Measurements from ENCODE around the gene BCLAF3.

The BCLAF3 gene

DNA sequence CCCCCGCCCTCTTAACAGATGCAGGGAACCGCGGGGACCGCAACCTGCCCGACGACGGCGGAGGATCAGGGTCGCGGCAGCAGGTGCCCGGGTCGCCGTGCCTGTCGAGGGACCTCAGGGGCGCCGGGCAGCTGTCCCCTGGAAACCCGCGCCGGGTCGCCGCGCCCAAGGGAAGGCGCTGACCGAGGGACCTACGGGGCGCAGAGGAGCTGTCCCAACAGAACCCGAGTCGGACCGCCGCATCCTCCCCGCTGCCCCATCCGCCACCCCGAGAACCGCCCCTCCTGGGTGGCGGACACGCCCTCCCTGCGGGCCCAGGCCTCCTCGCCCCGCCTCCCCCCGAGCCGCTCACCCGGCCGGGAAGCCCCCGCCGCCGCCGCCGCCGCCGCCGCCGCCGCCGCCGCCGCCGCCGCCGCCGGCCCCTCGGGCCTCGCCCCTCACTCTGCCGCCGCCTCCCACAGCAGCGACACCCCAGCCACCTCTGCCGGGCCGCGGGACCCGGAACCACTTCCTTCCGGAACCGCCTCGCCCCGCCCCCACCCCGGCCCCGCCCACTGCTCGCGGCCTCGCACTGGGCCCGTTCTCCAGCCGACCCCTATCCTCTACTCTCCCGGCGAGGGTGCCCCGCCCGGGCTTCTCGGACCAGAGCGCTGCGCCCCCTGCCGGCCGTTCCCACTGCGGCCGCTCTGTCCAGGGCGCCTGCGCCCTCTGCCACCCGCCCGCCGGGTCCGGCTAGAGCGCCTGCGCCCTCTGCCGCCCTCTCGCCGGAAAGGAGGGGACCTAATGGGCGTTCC, at the start of gene BCLAF3:
BCLAF3 (minus strand) TSS at position 506 of the 794 bp plus-strand sequence. CDS start 20,797 bp downstream, outside the sequence.
- DNase-seq: peak; percentile 95

DNA sequence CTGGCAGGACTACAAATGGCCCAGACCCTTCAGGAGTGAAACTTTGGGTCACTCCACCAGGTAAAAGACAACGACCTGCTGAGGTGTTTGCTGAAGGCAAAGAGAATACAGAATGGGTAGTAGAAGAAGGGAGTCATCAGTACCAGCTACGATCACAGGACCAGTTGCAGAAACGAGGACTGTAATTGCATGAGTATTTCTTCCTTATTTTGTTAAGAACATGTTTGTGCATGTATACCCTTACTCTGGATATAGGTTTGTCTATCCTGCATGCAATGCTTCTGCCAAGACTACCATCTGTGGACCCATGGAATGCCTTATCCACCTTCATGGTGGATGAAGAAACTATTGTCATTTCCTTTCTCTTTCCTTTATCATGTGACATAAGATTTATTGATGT, 48.1 kb upstream of the BCLAF3 start:
- no peak for DNase-seq

DNA sequence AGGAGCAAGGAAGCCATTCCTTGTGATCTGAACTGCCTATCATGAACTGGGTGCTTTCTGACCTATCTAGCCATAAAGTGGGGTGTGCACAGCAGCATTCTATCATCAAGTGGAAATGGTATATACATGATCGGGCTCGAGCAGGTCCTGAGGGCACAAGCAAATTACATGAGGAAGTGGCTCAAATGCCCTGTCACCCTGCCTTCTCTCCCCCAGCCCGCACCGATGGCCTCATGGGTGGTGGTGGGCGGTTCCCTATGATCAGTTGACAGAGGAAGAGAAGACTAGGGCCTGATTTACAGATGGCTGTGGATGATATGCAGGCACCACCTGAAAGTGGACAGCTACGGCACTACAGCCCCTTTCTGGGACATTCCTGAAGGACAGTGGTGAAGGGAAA, 46.3 kb upstream of the BCLAF3 start:
- DNase-seq: no peak

DNA sequence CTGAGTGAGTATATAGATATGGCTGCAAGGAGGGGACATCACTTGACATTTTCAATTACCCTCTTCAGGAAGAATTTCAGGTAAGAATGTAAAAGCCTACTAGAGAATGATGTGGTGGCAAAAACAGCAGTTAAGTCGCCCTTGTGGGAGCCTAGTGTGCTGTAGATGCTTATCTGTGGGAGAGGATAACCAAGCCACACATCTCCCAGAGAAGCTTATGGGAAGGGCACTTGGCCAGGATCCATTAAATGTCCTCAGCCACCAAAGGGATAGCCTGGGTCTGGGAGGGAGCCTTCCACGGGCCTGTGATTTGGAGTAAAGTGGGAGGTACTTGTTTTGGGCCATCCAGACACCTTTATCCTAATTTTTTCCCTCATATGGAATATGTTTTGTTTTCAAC, 41.3 kb upstream of the BCLAF3 start:
- no peak for DNase-seq

DNA sequence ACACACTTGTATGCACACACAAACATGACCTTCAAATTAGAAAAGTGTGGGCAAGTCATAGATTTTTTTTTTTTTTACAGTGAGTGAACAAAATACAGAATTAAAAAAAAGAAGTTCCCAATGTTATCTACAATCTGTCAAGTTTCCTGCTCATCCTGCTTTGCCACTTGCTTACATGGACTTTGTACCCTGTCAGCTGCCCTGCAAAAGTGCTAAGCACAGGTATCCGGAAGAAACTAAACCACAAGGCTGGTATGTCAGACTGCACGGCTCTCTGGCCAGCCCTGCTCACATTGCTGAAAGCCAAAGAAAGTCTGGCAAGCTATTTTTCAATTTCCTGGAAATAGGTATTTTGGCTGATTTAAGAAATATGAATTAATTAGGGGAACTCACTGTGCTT, 38.9 kb upstream of the BCLAF3 start:
- no peak for DNase-seq

DNA sequence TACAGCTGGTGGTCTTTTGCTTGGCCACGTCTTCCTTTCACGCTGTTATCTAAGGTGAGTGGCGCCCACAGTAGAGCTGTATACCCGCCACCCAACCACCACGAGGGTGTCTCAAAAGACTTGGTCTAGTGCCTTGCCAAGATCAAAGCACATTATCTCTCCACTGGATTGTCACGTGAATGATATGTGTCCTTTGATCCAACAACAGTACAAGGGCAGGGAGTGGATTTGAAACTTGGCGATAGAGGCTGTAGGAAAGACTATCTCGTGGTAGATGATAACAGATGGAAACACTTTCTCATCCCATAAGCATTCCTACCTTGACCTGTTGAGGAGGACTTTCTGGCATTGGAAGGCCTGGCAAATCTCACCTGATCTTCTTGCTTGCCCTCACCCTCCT, 37.7 kb upstream of the BCLAF3 start:
- no peak for DNase-seq

DNA sequence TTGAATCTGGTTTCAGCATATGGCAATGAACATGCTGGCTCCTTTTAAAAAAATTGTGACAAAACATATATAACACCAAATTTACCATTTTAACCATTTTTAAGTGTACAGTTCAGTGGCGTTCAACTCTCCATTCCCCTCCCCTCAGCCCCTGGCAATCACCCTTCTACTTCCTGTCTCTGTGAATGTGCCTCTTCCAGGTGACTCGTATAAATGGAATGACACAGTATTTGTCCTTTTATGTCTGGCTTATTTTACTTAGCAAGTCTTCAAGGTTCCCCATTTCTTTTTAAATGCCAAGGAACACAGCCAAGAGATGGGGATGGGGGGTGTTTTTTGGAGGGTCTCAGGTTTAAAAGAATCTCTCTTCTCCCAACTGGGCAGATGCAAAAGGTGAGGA, 35.4 kb upstream of the BCLAF3 start:
- no peak for DNase-seq

DNA sequence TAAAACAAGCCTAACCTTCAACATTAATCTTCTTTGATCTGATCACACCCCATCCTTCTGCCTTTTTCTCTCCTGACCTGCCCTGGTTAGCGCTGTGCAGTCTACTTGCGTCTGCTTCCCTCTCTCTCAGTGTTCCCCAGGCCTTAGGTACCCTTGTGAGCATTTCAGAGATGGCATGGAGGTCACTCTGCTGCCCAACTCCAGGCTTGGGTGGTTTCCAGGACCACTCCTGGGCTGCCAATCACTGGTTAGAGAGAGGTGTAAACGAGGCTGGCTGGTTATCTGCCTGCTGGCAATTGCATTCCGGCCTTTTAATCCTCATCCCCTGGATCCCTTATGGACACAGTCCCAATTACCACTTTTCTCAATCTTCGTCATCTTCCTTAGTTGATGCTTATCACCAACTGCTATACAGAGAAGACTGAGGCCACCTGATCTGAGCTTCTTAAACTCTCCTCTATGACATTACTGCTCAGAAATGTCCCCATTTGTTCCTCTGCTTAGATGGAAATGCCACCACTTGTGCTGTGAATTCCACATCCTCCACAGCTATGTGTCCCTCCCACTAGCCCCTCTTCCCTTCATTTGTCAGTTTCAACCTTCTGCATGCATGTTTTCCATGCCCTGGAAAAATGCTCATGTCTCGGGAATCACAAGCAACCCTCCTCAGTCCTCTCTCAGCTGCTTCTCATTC, 29.0 kb upstream of the BCLAF3 start:
- DNase-seq: no peak

DNA sequence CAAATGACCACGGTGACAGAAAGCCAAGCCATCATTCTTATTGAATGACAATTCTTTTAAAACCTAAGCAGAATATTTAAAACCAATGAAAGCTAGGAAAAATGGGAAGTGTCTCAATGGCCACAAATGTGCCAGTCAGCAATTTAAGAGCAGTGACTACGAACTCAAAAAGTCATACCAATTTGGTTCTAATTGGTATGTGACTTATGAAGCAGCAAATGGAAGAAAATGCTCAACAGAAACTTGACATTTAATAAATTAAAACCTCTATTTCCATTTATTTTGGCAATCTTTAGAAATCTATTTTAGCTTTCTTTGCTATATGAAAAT, 25.7 kb upstream of the BCLAF3 start:
- DNase-seq: no peak

DNA sequence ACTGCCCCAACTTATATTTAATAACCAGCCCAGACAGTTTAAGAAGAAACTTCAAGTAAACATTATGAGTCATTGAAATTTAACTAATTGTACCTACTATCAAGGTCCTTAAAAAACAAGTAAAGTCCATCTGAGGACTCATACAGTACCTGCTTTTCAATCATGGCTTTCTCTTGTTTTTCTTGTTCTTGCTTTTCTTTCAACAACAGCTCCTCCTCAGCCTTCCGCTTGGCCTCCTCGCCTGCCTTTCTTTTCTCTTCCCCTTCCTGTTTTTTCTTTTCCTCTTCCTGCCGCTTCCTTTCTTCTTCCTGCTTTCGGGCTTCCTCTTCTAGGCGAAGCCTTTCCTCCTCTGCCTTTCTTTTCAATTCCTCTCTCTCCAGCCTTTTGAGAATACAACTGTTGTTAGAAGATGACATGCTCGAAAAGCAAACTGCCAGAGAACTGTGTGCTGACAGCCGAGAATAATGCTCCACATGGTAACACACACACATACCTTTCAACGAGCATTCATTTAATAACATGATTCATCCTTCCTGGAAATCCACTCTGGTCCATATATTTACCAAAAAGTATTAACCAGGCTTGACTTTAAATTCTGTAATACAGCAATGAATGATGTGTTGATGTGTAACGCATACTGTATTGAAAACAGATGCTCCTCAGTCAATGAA, 25.2 kb upstream of the BCLAF3 start:
- no peak for DNase-seq

DNA sequence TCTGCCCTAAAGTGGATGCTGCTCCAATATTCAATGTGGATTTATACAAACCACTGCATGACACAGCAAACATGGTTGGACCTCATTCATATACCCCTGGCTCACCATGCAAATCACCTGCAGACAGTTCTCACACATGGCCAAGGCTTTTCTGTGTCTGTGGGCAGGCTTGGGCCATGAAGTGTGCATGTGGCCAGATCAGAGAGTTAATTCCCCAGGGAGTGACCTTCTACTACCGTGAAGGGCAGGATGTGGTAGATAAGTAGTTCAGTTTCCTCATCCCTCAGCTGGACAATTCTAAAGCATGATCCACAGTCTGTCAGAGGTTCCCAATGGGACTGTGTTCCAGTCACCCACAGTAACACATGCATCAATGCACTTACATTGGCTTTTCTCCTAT, 24.6 kb upstream of the BCLAF3 start:
- no peak for DNase-seq

DNA sequence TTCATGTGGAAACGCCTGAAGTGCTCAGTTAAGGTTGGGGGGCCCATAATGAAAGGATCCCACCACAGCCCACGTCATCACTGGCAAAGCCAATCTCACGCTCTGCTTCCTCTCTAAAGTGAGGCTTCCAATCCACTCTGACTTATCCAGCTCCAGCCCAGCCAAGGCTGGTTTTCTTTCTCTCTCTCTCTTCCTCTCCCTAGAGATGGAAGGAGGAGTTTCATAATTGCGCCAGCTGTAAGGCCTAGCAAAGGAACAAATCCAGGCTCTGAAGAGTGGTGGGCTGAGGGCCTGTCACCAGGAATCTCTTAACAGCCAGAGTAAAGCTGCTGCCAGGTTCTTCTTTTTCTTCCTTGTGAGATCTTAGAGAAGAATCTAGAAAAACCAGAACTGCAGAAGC, 20.7 kb upstream of the BCLAF3 start:
- DNase-seq: no peak

DNA sequence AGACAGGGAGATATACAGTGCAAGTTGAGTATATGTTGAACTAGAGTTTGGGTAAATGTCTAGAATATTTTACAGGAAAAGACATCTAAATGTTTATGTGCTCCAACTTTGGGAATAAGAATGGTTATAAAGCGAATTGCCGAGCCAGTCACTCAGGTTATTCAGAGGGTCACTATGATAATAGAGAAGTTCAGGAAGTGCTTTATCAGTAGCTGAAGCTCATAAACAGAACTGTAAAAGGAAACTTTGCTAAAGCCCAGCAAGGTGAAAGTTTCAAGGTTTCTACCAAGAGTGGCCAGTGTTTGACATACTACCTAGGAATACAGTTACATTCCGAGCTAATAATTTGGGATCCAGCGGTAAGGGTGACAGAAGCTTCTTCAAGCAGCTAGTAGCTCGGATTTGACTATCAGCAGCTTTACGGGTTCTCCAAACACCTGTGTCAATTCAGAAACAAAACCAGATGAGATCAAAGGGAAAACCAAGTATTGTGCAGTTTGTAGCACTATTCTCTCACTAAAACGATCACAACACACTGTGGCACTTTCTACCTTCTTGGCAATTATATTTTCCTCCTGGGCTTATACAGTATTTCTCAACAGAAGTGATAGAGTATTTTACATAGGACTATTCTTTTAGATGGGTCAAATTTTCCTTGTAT, 17.2 kb upstream of the BCLAF3 start:
- DNase-seq: no peak

DNA sequence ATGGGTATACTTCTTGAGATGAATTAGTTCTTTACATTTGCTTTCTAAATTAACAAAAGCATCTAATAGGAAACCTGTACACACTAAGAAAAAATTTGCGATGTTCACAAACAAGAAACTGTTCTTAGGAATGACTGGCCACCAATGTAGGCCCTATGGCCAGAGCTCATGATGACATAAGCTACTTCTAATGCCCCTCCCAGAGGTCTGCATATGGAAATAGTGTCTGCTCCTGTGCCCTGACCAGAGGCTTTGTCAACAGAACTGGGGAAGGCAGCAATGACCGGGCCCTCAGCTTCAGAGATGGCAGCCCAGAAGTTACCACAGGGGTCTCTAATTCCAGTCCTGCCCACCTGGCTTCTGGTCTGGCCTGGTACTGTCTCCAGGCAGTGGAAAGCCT, 15.0 kb upstream of the BCLAF3 start:
- DNase-seq: no peak

DNA sequence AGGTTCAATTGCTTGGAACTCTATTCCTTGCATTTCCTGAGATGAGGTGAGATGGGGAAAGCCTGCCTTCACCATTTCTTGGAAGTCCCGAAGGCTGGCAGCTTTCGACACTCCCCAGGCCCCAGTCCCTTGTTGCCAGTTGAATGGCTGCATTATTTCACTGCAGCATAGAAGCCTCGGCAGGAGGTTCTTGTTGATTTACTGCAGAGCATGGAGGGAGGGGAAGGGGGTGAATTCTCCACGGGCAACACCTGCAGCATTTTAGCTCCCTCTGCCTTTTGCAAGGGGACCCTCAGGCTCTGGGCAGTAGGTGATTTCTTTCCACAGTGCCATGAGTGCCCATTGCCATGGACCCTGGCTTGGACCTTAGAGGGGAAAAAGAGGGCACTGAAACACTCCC, 10.7 kb upstream of the BCLAF3 start:
- no peak for DNase-seq

DNA sequence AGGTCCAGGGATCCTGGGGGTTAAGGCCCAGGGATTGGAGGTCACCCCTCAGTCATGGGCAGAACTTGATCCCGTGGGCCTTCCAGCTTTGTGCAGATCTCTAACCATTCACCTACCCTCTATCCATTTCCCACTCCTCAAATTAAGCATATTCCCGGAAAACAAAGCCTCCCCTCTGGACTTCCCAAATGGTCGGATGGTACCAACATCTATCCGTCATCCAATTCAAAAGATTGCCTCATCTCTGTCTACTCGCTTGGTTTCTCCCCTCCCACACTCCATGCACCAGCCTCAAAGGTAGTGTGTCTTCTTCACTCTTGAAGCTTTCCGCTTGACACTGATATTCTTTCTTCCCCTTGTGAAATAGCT, 473 bp upstream of the BCLAF3 start:
- DNase-seq: no peak

DNA sequence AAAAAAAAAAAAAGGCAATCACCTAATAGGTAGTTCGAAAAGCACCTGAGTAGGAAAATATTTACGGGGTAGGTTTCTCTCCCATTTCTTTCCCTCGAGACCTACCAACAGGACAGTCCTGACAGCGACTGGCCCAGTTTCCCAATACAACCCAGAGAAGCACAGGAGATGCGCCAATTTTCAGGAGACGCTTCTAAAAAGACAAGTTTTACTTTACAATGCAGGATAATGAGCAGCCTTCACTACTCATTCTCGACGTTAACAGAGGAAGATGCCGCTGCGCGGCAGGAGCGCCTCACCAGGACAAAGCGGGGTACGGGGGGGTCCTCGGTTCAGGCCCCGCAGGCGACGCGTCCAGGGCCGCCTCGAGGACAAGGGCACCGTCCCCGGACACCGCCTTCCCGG, 708 bp downstream of the BCLAF3 start:
- DNase-seq: peak; percentile 14

DNA sequence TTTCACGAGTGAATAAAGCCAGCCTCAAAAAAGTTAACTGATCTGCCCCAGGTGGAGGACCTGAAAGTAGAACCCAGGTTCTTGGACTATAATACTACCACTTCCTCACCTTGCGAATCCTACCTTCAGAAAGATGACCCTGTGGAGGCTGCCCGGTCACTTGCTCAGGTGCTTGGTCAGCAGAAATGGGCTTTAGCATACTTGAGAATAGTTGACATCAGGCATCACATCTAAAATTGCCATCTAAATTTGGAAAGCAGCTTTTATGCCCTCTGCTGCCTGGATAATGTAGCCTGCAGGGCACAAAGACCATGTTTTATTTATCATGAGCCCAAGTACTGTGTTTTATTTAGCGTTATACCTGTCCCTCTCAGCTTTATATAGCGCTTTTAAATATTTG, 3.0 kb downstream of the BCLAF3 start:
- DNase-seq: no peak

DNA sequence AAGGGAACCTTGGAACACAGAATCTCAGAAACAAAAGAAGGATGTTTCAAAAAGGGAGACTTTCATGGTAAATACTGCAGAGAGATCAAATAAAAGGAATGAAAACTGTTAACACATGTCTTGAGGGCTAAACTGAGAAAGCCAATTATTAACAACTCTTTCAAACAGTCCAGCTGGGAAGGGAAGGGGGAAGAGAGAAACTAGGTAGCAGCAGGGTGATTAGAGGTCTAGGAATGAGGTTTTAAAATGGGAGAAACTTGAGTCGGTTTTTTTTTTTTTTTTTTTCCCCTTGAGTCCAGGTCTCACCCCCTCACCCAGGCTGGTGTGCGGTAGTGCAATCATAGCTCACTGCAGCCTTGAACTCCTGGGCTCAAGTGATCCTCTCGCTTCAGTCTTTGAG, 4.3 kb downstream of the BCLAF3 start:
- no peak for DNase-seq

DNA sequence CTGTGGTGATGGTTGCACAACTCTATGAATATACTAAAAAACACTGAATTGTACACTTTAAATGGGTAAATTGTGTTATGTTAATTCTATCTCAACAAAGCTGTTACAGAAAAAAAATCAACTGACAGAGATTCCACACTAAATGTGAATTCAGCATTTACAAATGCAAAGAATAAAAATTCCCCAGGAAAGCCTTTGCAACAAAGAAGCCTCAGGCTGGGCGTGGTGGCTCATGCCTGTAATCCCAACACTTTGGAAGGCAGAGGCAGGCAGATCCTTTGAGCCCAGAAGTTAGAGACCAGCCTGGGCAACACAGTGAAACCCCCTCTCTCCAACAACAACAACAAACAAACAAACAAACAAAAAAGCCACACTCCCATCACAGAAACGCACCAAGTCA, 8.9 kb downstream of the BCLAF3 start:
- no peak for DNase-seq

DNA sequence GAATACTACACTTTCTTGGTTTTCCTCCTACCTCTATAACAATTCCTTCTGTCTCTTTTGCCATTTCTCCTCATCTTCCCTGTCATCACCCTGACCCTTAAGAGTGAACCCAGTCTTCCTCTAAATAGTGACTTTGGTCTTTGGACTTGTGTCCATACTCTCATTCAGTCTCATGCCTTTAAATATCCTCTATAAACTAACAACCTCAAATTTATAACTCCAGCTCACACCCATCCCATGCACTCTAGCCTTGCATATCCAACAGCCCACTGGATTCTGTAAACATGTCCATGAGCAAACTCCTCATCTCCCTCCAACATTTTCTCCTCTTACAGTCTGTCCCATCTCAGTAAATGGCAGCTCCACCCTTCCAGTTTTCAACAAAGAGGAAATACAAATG, 15.0 kb downstream of the BCLAF3 start:
- DNase-seq: no peak

DNA sequence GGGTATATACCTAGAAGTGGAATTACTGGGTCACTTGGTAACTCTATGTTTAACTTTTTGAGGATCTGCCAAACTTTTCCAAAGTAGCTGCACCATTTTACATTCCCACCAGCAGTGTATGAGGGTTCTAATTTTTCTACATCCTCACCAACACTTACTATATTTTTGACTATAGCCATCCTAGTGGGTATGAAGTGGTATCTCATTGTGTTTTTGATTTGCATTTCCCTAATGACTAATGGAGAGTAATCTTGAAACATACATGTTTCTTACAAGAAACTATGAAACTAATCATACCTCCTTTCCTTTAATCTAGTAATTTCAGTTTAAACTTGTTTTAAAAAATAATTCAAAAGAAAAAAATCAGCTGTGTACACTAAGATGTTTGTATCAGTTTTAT, 17.9 kb downstream of the BCLAF3 start:
- no peak for DNase-seq

DNA sequence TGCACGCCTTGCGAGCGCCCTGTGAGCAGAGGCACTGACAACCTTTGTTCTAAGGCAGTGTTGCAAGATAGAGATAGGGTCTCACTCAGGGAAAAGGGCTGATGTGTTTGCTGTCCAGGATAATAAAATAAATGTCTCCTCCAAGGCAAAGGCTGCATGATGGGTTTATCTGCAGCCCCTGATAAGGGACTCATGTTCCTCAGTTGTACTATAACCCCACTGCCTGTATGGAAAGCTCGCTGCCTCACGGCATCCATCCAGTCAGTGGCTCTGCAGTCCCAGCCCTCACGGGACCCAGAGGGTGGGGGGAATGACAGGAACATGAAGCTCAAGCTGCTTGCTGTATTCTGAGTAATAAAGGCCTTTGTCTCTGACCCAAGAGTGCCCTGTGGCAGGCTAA, 22.6 kb downstream of the BCLAF3 start:
- no peak for DNase-seq

DNA sequence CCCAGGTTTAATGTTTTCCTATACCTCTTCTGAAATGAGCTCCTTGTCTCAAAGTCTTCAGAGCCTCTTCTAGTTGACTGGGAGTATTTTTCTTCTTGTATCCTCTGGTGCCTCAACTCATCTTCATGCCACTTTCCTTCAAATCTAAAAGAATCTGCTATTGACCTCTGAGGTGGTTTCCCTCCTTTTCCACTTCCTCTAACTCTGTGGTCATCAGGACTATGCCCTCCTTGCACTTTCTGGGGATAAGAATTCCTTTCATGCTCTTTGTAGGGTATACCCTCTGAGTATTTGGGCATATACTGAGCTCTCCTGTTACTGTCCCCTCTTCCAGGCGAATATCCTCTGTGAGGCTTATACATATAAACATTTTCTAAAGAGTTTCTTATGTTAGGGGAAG, 24.8 kb downstream of the BCLAF3 start:
- DNase-seq: no peak
